GM12874 (cell line): ENCODE results near the gene DENND11.

ENCODE experiments used
- TF ChIP-seq, protein P1 (sequence below): IDR thresholded peaks from 2 replicates; pipeline ENCODE4 v1.5.1; 2011; ENCODE audit warnings: low read depth, mild to moderate bottlenecking, control low read depth, low read length, moderate library complexity; ENCODE audit not compliant: insufficient read depth

Gene DENND11, protein sequence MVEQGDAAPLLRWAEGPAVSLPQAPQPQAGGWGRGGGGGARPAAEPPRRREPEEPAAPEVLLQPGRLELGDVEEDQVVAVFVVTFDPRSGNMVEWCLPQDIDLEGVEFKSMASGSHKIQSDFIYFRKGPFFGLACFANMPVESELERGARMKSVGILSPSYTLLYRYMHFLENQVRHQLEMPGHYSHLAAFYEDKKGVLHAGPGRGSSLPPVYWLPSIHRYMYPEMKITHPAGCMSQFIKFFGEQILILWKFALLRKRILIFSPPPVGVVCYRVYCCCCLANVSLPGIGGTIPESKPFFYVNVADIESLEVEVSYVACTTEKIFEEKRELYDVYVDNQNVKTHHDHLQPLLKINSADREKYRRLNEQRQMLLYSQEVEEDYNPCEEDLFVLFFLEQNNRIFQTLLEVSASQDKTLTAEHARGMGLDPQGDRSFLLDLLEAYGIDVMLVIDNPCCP

DNA sequence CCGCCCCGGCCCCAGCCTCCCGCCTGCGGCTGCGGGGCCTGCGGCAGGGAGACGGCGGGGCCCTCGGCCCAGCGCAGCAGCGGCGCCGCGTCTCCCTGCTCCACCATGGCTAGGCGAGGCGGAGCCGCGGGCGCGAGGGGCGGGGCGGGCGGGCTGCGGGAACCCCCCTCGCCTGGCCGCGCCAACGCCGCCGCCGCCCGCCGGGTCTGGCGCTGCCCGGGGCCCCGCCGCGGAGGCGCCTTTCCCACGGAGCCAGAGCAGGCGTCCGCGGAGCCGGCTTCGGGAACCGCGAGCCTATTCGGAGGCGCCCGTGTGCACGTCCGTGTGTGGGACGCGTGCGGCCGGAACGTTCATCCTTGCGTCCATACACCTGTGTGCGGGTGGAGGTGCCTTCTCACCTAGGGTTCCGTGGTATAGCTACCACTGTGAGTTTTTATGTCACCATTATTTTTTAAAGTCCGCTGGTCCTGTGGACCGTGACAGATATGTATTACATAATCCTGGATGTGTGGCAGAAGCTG, at the start of gene DENND11:
Gene DENND11, minus strand, starts transcription at position 120 of the 521 bp plus-strand sequence. Its CDS starts 13 bp downstream, at position 107.
- TF ChIP-seq, protein P1, sequence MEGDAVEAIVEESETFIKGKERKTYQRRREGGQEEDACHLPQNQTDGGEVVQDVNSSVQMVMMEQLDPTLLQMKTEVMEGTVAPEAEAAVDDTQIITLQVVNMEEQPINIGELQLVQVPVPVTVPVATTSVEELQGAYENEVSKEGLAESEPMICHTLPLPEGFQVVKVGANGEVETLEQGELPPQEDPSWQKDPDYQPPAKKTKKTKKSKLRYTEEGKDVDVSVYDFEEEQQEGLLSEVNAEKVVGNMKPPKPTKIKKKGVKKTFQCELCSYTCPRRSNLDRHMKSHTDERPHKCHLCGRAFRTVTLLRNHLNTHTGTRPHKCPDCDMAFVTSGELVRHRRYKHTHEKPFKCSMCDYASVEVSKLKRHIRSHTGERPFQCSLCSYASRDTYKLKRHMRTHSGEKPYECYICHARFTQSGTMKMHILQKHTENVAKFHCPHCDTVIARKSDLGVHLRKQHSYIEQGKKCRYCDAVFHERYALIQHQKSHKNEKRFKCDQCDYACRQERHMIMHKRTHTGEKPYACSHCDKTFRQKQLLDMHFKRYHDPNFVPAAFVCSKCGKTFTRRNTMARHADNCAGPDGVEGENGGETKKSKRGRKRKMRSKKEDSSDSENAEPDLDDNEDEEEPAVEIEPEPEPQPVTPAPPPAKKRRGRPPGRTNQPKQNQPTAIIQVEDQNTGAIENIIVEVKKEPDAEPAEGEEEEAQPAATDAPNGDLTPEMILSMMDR, result no peak

DNA sequence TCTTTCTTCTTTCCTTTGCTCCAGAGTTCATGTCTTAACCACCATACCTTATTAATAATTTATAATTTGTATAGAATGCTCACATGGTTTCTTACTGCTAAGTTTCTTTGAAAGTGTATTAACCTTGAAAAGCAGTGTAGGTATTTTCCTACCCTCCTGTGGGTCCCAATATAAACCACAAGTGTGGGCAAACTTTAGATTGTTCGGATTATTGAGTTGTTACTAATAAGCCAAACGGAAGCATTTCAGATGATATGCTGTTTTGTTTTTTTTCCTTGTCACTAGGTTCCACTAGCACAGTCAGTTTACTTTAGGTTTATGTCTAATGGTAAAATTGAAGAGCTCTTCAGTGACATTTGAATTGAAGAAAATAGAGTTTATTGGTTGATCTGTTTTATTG, 46.4 kb upstream of the DENND11 start:
- TF ChIP-seq, protein P1, result no peak

DNA sequence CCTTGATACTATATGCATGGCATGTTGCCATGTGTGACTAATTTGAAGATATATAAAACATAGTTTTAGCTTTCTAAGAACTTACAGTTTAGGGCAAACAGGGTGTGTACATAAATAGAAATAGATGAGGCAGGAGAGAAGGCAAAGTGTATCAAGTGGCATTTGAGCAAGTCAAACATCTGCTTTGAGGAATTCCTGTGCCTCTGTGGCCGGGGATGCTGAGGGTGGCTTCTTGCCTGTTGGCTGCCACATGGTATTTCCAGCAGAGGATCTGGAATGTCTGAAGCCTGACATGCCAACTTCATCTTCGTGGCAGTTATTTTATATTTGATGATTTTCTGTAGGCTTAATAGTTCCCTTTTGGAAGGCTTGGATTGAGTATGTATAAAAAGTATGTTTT, 42.2 kb upstream of the DENND11 start:
- TF ChIP-seq, protein P1, result no peak

DNA sequence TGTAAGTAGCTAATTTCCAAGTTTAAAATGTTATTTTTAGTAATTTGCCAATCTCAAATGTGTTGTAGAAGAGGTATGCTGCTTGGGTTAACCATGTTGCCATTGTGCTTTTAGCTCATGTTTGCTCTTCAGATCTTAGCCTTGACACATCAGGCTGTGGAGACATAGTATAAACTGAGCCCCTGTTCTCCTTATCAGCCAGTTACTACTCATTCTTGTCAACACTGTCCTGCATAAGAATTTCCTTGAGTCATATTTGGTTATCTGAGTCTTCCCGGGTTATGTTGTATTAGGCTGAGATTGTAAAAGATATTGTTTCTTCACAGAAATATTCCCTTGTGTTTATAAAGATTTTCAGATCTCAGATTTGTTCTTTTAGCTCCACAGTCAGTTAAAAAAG, 40.3 kb upstream of the DENND11 start:
- TF ChIP-seq, protein P1, result no peak

DNA sequence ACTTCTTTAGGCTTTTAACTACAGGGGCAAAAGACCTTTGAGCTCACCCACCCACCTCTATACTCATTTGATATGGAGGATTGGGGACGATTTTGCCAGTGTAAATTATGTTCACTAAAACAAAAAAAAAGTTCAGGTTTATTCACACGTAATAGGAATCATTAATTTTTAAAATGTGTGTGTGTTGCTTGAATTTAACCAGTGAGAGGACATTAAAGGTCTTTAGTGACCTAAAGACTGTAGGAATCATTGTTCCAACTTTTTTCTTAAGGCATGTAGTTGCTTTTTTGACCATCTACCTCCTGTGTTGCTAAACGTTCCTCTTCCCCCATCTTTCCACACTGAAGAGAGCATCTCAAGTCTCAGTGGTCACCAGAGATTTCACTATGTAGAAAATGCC, 37.3 kb upstream of the DENND11 start:
- TF ChIP-seq, protein P1, result no peak

DNA sequence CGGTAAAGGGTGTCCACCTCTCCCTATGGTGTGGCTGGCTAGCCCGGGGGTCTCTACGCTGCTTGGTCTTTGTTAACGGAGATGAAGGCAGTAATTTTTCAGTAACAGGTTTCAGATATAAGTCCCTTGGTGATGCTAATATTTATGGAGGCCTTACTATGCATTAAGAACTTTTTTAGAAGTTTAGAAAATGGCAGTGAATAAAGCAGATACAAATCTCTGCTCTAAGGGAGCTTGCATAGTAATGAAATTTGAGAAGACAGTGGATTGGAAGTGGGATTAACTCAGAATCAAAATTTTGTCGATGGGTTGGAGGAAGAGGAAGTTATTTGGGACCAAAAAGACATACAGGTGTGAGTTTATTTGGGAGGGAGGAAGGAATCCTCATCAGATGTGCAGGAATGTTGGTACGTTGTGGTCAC, 36.6 kb upstream of the DENND11 start:
- TF ChIP-seq, protein P1, result peak; percentile 25; the same call in 1 of the 2 replicates

DNA sequence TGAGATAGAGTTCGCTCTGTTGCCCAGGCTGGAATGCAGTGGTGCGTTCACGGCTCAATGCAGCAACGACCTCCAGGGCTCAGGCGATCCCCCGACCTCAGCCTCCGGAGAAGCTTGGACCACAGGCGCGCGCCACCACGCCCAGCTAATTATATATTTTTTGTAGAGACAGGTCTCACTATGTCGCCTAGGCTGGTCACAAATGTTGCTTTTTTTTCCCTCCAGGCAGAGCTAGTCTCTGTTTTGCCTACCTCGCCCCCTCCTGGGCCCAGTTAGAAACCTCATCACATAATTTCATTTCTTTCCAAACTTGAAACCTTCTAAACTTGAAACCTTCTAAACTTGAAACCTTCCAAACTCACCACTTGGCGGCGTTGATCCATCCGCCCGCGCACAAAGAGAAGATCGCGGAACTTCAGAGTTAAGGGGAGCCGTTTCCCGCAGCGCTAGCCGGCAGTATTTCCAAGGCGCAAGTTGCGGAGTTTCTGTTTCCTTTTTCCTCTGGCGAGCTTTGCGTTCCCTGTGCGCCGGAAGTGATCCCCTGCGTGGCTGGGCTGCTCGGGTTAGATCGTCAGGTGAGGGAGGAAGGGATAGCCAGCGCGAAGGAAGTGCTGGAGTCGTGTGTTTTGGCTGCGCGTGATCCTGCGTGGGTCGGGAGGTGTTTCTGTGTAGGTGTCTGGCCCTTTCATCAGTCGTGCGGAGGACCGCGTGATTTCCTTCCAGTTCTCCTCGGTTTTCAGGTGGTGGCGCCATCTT, 36.0 kb upstream of the DENND11 start, which contains the start of gene SSBP1:
Gene SSBP1, plus strand, starts transcription at position 523 of the 756 bp plus-strand sequence. CDS start 809 bp downstream, outside the sequence.
- TF ChIP-seq, protein P1, result peak; percentile 77
